ENCODE data around the gene RFPL3. TPM values are rescaled to one million over a fixed set of nuclear protein-coding genes. Genes with fewer than 3 reads are reported as not detected.
A peak's percentile ranks its signal among the peaks of the same experiment; 100 is the strongest.

RFPL3 gene
- polyA plus RNA-seq, 2 donors = not detected

DNA sequence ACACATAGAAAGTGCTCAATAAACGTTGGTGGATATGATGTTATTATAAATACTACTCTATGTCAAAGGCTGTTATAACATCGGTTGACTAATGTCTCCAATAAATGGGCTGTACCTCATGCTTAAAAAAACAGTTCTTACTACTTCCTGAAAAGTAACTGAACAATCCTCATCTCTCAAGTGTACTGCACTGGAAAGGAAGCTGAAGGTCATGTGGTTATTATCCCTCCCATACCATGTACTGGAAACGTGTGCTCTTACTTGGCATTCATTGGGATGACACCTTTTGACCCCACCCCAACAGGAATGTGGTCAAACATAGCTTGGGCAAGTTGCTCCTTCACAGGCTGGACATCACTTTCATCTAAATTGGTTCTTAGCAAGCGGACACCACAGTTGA is 43.8 kb downstream of the RFPL3 start:
- Histone ChIP-seq H3K4me1 (ENCODE audit: control insufficient read depth in 2 of 2, insufficient read depth in 2 of 2, low read length in 1 of 2) (no peaks in the 10 kb centered on the region), H3K9me3 (ENCODE audit: control insufficient read depth in 2 of 2, insufficient read depth in 1 of 2, low read depth in 1 of 2, low read length in 1 of 2) (no peaks in the 10 kb centered on the region), H3K4me3 (ENCODE audit: low read depth in 1 of 2, low read length in 2 of 2) (no peak overlapping the region), H3K36me3 (ENCODE audit: control insufficient read depth in 2 of 2, insufficient read depth in 2 of 2, low read length in 1 of 2) (peaks cover 6 to 10% of the 10 kb centered on the region in 2 donors), H3K27ac (ENCODE audit: low read depth in 2 of 2, low read length in 1 of 2) (no peak overlapping the region), H3K27me3 (ENCODE audit: control insufficient read depth in 1 of 2, insufficient read depth in 2 of 2, low read length in 2 of 2) (no peaks in the 10 kb centered on the region)
- WGBS, 2 donors = 69 to 70% methylated on average over 4 of the region's 4 CpGs

DNA sequence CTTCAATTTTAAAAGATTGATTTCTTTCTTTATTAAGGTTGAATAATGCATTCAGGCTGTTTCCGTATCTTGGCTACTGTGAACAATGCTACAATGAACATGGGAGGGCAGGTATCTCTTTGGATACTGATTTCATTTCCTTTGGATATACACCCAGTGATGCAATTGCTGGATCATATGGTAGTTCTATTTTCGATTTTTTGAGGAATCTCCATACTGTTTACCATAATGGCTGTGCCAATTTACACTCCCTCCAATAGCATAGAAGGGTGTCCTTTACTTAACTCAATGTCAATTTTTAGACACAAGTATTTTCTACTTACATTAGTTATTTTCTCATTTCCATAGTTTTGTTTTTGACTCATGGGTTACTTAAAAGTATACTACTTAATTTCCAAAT is 46.4 kb downstream of the RFPL3 start:
- Histone ChIP-seq H3K9me3 (ENCODE audit: control insufficient read depth in 2 of 2, insufficient read depth in 1 of 2, low read depth in 1 of 2, low read length in 1 of 2) (no peaks in the 10 kb centered on the region), H3K36me3 (ENCODE audit: control insufficient read depth in 2 of 2, insufficient read depth in 2 of 2, low read length in 1 of 2) (peaks cover 6 to 12% of the 10 kb centered on the region in 2 donors), H3K27ac (ENCODE audit: low read depth in 2 of 2, low read length in 1 of 2) (no peak overlapping the region), H3K4me3 (ENCODE audit: low read depth in 1 of 2, low read length in 2 of 2) (no peak overlapping the region), H3K4me1 (ENCODE audit: control insufficient read depth in 2 of 2, insufficient read depth in 2 of 2, low read length in 1 of 2) (no peaks in the 10 kb centered on the region), H3K27me3 (ENCODE audit: control insufficient read depth in 1 of 2, insufficient read depth in 2 of 2, low read length in 2 of 2) (no peaks in the 10 kb centered on the region)
- 84 to 86% methylated on average over 2 of the region's 2 CpGs for WGBS, 2 donors

DNA sequence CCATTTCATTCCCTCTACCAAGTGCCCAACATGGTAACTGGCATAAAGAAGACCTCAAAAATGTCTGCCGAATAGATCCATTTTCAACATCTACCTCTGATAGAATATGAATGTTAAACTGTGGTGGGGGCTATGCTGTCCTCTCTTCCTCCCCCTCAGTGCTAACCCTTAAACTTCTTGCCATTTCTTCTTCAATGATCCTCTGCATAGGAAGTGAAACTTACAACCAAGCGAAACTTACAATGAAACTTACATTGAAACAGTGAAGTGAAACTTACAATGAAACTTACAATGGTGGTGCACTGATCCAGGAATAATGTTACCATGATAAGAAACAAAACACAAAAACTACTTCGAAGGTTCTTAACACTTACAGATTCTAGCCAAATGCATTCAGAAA is 49.6 kb downstream of the RFPL3 start:
- Histone ChIP-seq H3K4me1 (ENCODE audit: control insufficient read depth in 2 of 2, insufficient read depth in 2 of 2, low read length in 1 of 2) (peaks cover 3 to 4% of the 10 kb centered on the region in 2 donors), H3K27ac (ENCODE audit: low read depth in 2 of 2, low read length in 1 of 2) (no peak overlapping the region), H3K27me3 (ENCODE audit: control insufficient read depth in 1 of 2, insufficient read depth in 2 of 2, low read length in 2 of 2) (no peaks in the 10 kb centered on the region), H3K9me3 (ENCODE audit: control insufficient read depth in 2 of 2, insufficient read depth in 1 of 2, low read depth in 1 of 2, low read length in 1 of 2) (no peaks in the 10 kb centered on the region), H3K36me3 (ENCODE audit: control insufficient read depth in 2 of 2, insufficient read depth in 2 of 2, low read length in 1 of 2) (peaks cover 6% of the 10 kb centered on the region in 2 donors), H3K4me3 (ENCODE audit: low read depth in 1 of 2, low read length in 2 of 2) (no peak overlapping the region)
- WGBS, 2 donors = 87 to 89% methylated on average over 3 of the region's 3 CpGs

DNA sequence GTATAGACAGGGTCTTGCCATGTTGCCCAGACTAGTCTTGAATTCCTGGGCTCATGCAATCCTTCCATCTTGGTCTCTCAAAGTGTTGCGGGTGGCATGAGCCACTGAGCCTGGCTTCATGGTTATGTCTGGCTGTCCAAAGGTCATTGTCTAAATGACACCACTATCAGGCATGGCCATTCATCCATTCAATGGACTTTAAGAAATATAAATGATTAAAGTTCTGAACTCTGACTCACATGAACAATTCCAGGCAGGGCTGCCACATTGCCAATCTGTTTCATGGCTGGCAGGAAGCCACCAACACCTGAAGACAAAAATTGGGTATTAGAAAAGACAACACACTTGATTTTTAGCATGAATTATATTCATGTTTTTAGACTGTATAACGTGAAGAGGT is 50.3 kb downstream of the RFPL3 start:
- 49 to 55% methylated on average over 2 of the region's 2 CpGs for WGBS, 2 donors
- H3K9me3 ChIP-seq (ENCODE audit: control insufficient read depth in 2 of 2, insufficient read depth in 1 of 2, low read depth in 1 of 2, low read length in 1 of 2) = no peaks in the 10 kb centered on the region
- no peak overlapping the region for H3K4me3 ChIP-seq (ENCODE audit: low read depth in 1 of 2, low read length in 2 of 2)
- peaks cover 3 to 4% of the 10 kb centered on the region in 2 donors for H3K4me1 ChIP-seq (ENCODE audit: control insufficient read depth in 2 of 2, insufficient read depth in 2 of 2, low read length in 1 of 2)
- no peaks in the 10 kb centered on the region for H3K27me3 ChIP-seq (ENCODE audit: control insufficient read depth in 1 of 2, insufficient read depth in 2 of 2, low read length in 2 of 2)
- H3K36me3 ChIP-seq (ENCODE audit: control insufficient read depth in 2 of 2, insufficient read depth in 2 of 2, low read length in 1 of 2) = peaks cover 6% of the 10 kb centered on the region in 2 donors
- peak overlapping the region in 1 of 2 donors; percentile 9 for H3K27ac ChIP-seq (ENCODE audit: low read depth in 2 of 2, low read length in 1 of 2)

DNA sequence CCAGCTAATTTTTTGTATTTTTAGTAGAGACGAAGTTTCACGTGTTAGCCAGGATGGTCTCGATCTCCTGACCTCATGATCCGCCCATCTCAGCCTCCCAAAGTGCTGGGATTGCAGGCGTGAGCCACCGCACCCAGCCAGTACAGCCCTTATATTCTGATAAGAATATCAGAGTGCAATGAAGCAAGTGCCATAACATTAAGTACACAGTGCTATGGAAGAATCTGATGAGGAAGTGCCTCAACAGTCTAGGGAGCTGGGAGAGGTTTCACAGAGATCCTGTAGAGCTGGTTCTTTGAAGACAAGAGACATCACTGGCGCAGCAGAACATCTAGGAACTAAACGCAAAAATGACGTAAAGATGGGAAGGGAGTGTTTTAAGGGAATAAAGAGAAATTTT is 52.3 kb downstream of the RFPL3 start:
- Histone ChIP-seq H3K27me3 (ENCODE audit: control insufficient read depth in 1 of 2, insufficient read depth in 2 of 2, low read length in 2 of 2) (no peaks in the 10 kb centered on the region), H3K9me3 (ENCODE audit: control insufficient read depth in 2 of 2, insufficient read depth in 1 of 2, low read depth in 1 of 2, low read length in 1 of 2) (no peaks in the 10 kb centered on the region), H3K36me3 (ENCODE audit: control insufficient read depth in 2 of 2, insufficient read depth in 2 of 2, low read length in 1 of 2) (peaks cover 6% of the 10 kb centered on the region in 2 donors), H3K4me1 (ENCODE audit: control insufficient read depth in 2 of 2, insufficient read depth in 2 of 2, low read length in 1 of 2) (peaks cover 3 to 4% of the 10 kb centered on the region in 2 donors), H3K4me3 (ENCODE audit: low read depth in 1 of 2, low read length in 2 of 2) (peak overlapping the region in 1 of 2 donors; percentile 99), H3K27ac (ENCODE audit: low read depth in 2 of 2, low read length in 1 of 2) (no peak overlapping the region)
- 85 to 93% methylated on average over 9 of the region's 9 CpGs for WGBS, 2 donors

DNA sequence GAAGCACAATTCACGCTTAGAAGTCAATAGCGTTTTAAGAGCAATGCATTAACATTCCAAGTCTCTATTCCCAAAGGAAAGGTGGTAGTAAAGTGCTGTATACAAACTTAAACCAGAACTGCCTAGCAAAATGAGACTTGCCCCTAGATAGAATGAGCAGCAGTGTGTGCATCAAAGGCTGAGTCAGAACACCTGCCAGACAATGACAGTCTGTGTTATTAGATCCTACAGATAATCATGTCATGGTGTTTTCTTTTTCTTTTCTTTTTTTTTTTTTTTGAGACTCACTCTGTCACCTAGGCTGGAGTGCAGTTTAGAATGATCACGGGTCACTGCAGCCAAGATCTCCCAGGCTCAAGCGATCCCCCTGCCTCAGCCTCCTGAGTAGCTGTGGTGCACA is 52.8 kb downstream of the RFPL3 start:
- H3K4me1 ChIP-seq (ENCODE audit: control insufficient read depth in 2 of 2, insufficient read depth in 2 of 2, low read length in 1 of 2) = peaks cover 3 to 4% of the 10 kb centered on the region in 2 donors
- H3K4me3 ChIP-seq (ENCODE audit: low read depth in 1 of 2, low read length in 2 of 2) = peak overlapping the region in 1 of 2 donors; percentile 99
- peaks cover 6% of the 10 kb centered on the region in 2 donors for H3K36me3 ChIP-seq (ENCODE audit: control insufficient read depth in 2 of 2, insufficient read depth in 2 of 2, low read length in 1 of 2)
- WGBS, 2 donors = 78 to 85% methylated on average over 4 of the region's 4 CpGs
- no peaks in the 10 kb centered on the region for H3K27me3 ChIP-seq (ENCODE audit: control insufficient read depth in 1 of 2, insufficient read depth in 2 of 2, low read length in 2 of 2)
- peak overlapping the region in 1 of 2 donors; percentile 10 for H3K27ac ChIP-seq (ENCODE audit: low read depth in 2 of 2, low read length in 1 of 2)
- no peaks in the 10 kb centered on the region for H3K9me3 ChIP-seq (ENCODE audit: control insufficient read depth in 2 of 2, insufficient read depth in 1 of 2, low read depth in 1 of 2, low read length in 1 of 2)

Other genes with a start within 250 kb of the RFPL3 start
- not detected for gene C22orf42, start 198.6 kb upstream of the RFPL3 start, polyA plus RNA-seq
- gene RFPL2, start 152.8 kb upstream of the RFPL3 start, polyA plus RNA-seq = under 1 TPM in 1 of 2 donors, not detected in 1; 0.05 TPM
- gene SLC5A4, start 102.5 kb upstream of the RFPL3 start, polyA plus RNA-seq = under 1 TPM; 0.08 to 0.12 TPM
- 10 to 100 TPM; 12.8 to 52.3 TPM for gene RTCB, start 54.4 kb downstream of the RFPL3 start, polyA plus RNA-seq
- under 1 TPM in 1 of 2 donors, not detected in 1; 0.09 TPM for gene BPIFC, start 106.6 kb downstream of the RFPL3 start, polyA plus RNA-seq
- gene FBXO7, start 116.9 kb downstream of the RFPL3 start, polyA plus RNA-seq = 10 to 100 TPM; 15.0 to 33.5 TPM

Data from esophagus (tissue), 2 donors.